Lung (tissue), 12 donors: Measurements from ENCODE around the gene DNAJC4. TPM values are rescaled to one million over a fixed set of nuclear protein-coding genes. Genes with fewer than 3 reads are reported as not detected.

Experiments used
- ATAC-seq: fragments of 200-7000 bp; cut with Tn5 transposase; one replicate; pipeline ENCODE4 v1.9.1; 2020; ENCODE audit warnings: moderate number of reproducible peaks; ENCODE audit not compliant: insufficient read depth, low FRiP score
- DNase-seq, 3 donors: peaks; one replicate each; pipeline ENCODE4 v3.0.0-alpha.2; 2013 to 2017
- H3K27ac ChIP-seq, 2 donors: one replicate each; pipeline ENCODE4 v1.5.1; 2013; ENCODE audit warnings: mild to moderate bottlenecking in 2 of 2, moderate library complexity in 2 of 2, control low read depth in 1 of 2, inconsistent platforms in 1 of 2, low read depth in 1 of 2, low read length in 1 of 2
- H3K27me3 ChIP-seq, 3 donors: one replicate each; pipeline ENCODE4 v1.5.1; 2013; ENCODE audit warnings: low read length in 2 of 3; ENCODE audit not compliant: control insufficient read depth in 3 of 3, insufficient read depth in 3 of 3
- H3K36me3 ChIP-seq, 4 donors: one replicate each; pipeline ENCODE4 v1.5.1; 2013; ENCODE audit warnings: low read length in 4 of 4, mild to moderate bottlenecking in 1 of 4, moderate library complexity in 1 of 4; ENCODE audit not compliant: control insufficient read depth in 4 of 4, insufficient read depth in 4 of 4
- H3K4me1 ChIP-seq, 5 donors: one replicate each; pipeline ENCODE4 v1.5.1; 2013; ENCODE audit warnings: low read length in 5 of 5, mild to moderate bottlenecking in 2 of 5, moderate library complexity in 1 of 5; ENCODE audit not compliant: control insufficient read depth in 5 of 5, insufficient read depth in 5 of 5
- H3K4me3 ChIP-seq: one replicate; pipeline ENCODE4 v1.5.1; 2013; ENCODE audit warnings: mild to moderate bottlenecking, control low read depth, moderate library complexity
- H3K9ac ChIP-seq, 2 donors: one replicate each; pipeline ENCODE4 v1.5.1; 2013; ENCODE audit warnings: low read length in 2 of 2, control low read depth in 1 of 2; ENCODE audit not compliant: insufficient read depth in 1 of 2
- H3K9me3 ChIP-seq, 4 donors: one replicate each; pipeline ENCODE4 v1.5.1; 2013; ENCODE audit warnings: low read length in 3 of 4, mild to moderate bottlenecking in 1 of 4, moderate library complexity in 1 of 4; ENCODE audit not compliant: control insufficient read depth in 4 of 4, insufficient read depth in 3 of 4
- CTCF ChIP-seq: IDR thresholded peaks from 2 replicates; pipeline ENCODE4 v1.5.1; 2012; ENCODE audit warnings: mild to moderate bottlenecking; ENCODE audit errors: control extremely low read depth, extremely low read depth
- WGBS, 2 donors: extraction: QIAGEN DNeasy Blood & Tissue Kit; methylation state at CpG; one replicate each; pipeline ENCODE4 v1.1.7; 2013; 5-methylcytosine and 5-hydroxymethylcytosine counted together
- polyA plus RNA-seq, 2 donors: library from polyadenylated mRNA; stranded (reverse); fragments of 200-250 nt; gene quantifications; one replicate each; pipeline ENCODE4 v1.2.1, GENCODE V29; 2013
- total RNA-seq, 2 donors: library from RNA; depleted of rRNA in 1 of 2; stranded (reverse); fragments of >200 nt in 1 of 2; gene quantifications; one replicate each; pipeline ENCODE4 v1.2.1, GENCODE V29; 2014 to 2021
- donor health status: control.
- donor health status: control.
- donor health status: Bipolar disorder and iron deficiency.
- donor health status: healthy.
- donor health status: DM: yes; HTN: yes; CAD: no.

DNAJC4 gene
- total and polyA plus RNA-seq, 4 donors, result 22.7 to 58.4 (median 34.4) TPM

- H3K9ac ChIP-seq, result peak overlapping the region in 1 of 2 donors; percentile 53
- H3K27ac ChIP-seq, result peak overlapping the region; percentile 88 to 95
- no peaks in the 10 kb centered on the region for H3K9me3 ChIP-seq
- peaks cover 0 to 24% (median 20%) of the 10 kb centered on the region in 5 donors for H3K4me1 ChIP-seq
- H3K4me3 ChIP-seq, result peak overlapping the region; percentile 75
- H3K27me3 ChIP-seq, result no peaks in the 10 kb centered on the region
- peak; percentile 43 to 100 (median 56) for DNase-seq
- no peak for TF ChIP-seq CTCF
- peaks cover 0 to 23% (median 6%) of the 10 kb centered on the region in 4 donors for H3K36me3 ChIP-seq
- WGBS, 2 donors, result 0 to 1% methylated on average over 58 to 63 of the region's 63 CpGs
- peak; percentile 84 for ATAC-seq
These were observed 11.4 kb downstream of the DNAJC4 start for GRCh38 chr11:64241491-64242374.

GRCh38 chr11:64243236-64243854 is 13.0 kb downstream of the DNAJC4 start:
- peaks cover 0 to 31% (median 17%) of the 10 kb centered on the region in 5 donors for H3K4me1 ChIP-seq
- peaks cover 0 to 15% (median 3%) of the 10 kb centered on the region in 4 donors for H3K36me3 ChIP-seq
- 89 to 91% methylated on average over 8 of the region's 8 CpGs for WGBS, 2 donors
- no peak overlapping the region for H3K4me3 ChIP-seq
- ATAC-seq (no peak), DNase-seq (no peak)
- no peak for TF ChIP-seq CTCF
- no peaks in the 10 kb centered on the region for H3K9me3 ChIP-seq
- no peak overlapping the region for H3K9ac ChIP-seq
- no peak overlapping the region for H3K27ac ChIP-seq
- H3K27me3 ChIP-seq, result no peaks in the 10 kb centered on the region

- Histone ChIP-seq H3K9me3 (no peaks in the 10 kb centered on the region), H3K4me3 (no peak overlapping the region), H3K9ac (no peak overlapping the region), H3K4me1 (peaks cover 0 to 31% (median 17%) of the 10 kb centered on the region in 5 donors), H3K27ac (no peak overlapping the region), H3K27me3 (no peaks in the 10 kb centered on the region), H3K36me3 (peaks cover 0 to 10% (median 1%) of the 10 kb centered on the region in 4 donors)
- ATAC-seq (no peak), DNase-seq (no peak)
- WGBS, 2 donors, result 64 to 65% methylated on average over 5 of the region's 5 CpGs
- TF ChIP-seq CTCF, result no peak
These were observed 13.8 kb downstream of the DNAJC4 start for GRCh38 chr11:64244107-64244506.
